ENCODE data around the gene PALLD. TPM values are rescaled to one million over a fixed set of nuclear protein-coding genes. Genes with fewer than 3 reads are reported as not detected.

Gene PALLD
- total RNA-seq, 1 experiment from 2014 or later: 23.7 TPM

GRCh38 chr4:168877511-168878491 is 380.9 kb downstream of the PALLD start:
- H3K27me3 Mint-ChIP-seq (ENCODE audit: low read depth): peaks cover 36% of the 10 kb centered on the region
- H3K36me3 Mint-ChIP-seq: no peaks in the 10 kb centered on the region
- peak; percentile 85 for ATAC-seq
- ChIA-PET POLR2A (interaction anchor here (1.6 kb wide), 1 partner anchor 46 kb away, joined by 6 read pairs; no protein-coding TSS in a partner anchor), CTCF (interaction anchor here (0.9 to 2.4 kb wide), 4 partner anchors 13 to 292 kb away, joined by 3 to 8 read pairs (median 4); no protein-coding TSS in a partner anchor)
- H3K4me3 Mint-ChIP-seq: peak overlapping the region; percentile 73
- peaks cover 14% of the 10 kb centered on the region; the same call in 1 of the 2 replicates for H3K4me1 Mint-ChIP-seq
- no peak overlapping the region for H3K27ac Mint-ChIP-seq
- DNase-seq (ENCODE audit: low spot score): peak; percentile 61
- no peaks in the 10 kb centered on the region for H3K9me3 Mint-ChIP-seq
- TF ChIP-seq ETV6 (CRISPR knock-in tag; IDR thresholded peaks at IDR 0.05) (no peak), E2F5 (CRISPR knock-in tag; IDR thresholded peaks at IDR 0.05) (no peak), NFATC4 (CRISPR knock-in tag; IDR thresholded peaks at IDR 0.05) (no peak), ZNF263 (CRISPR knock-in tag; IDR thresholded peaks at IDR 0.05; ENCODE audit: low read depth) (no peak), GRHL2 (CRISPR knock-in tag; IDR thresholded peaks at IDR 0.05; ENCODE audit: insufficient replicate concordance, severe bottlenecking) (no peak), NR1H2 (CRISPR knock-in tag; IDR thresholded peaks at IDR 0.05) (no peak), ZNF396 (CRISPR knock-in tag; IDR thresholded peaks at IDR 0.05; ENCODE audit: borderline replicate concordance) (no peak), NR3C1 (CRISPR knock-in tag; conservative IDR thresholded peaks at IDR 0.05; ENCODE audit: low read depth) (0 out of 2 replicates have a peak, but pooled peaks have one; percentile 46), MLX (CRISPR knock-in tag; IDR thresholded peaks at IDR 0.05) (no peak), ESRRA (CRISPR knock-in tag; IDR thresholded peaks at IDR 0.05; ENCODE audit: borderline replicate concordance) (no peak), ZNF281 (CRISPR knock-in tag; IDR thresholded peaks at IDR 0.05) (no peak), USF2 (CRISPR knock-in tag; IDR thresholded peaks at IDR 0.05) (no peak), TP53 (CRISPR knock-in tag; IDR thresholded peaks at IDR 0.05) (0 out of 2 replicates have a peak, but pooled peaks have one; percentile 28), OVOL2 (CRISPR knock-in tag; IDR thresholded peaks at IDR 0.05; ENCODE audit: borderline replicate concordance) (no peak), PREB (CRISPR knock-in tag; IDR thresholded peaks at IDR 0.05; ENCODE audit: borderline replicate concordance) (no peak), ZNF425 (CRISPR knock-in tag; conservative IDR thresholded peaks at IDR 0.05) (no peak), ATF3 (CRISPR knock-in tag; conservative IDR thresholded peaks at IDR 0.05) (no peak), E2F1 (CRISPR knock-in tag; IDR thresholded peaks at IDR 0.05) (no peak), ZNF532 (CRISPR knock-in tag; IDR thresholded peaks at IDR 0.05; ENCODE audit: borderline replicate concordance) (no peak), ZNF138 (CRISPR knock-in tag; conservative IDR thresholded peaks at IDR 0.05) (no peak)

All from WTC11 (cell line).